Inflammatory macrophage treated with lipopolysaccharide for 4 hours (primary cell): ENCODE results near the gene GALNT14.
A peak's percentile ranks its signal among the peaks of the same experiment; 100 is the strongest.

ENCODE experiments used
- DNase-seq: peaks from one replicate; pipeline ENCODE4 v3.0.0-alpha.2; 2020

Gene GALNT14

DNA sequence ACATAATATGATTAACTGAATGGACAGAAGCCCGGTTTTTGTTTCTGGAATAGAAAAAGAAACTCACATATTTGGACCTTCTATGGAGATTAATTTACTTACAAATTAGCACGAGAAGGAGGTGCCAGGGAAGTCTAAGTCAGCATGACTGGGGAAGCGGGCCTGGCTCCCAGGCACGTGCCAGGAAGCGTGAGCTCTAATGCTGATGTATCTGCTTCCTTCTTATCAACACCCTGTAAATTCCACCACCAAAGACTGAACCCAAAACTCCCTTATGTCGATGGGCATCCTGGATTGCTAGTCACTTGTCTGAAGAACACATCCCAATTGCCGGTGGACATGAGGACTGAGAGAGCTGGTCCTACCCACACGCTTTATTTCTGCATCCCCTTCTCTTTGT lies 134.5 kb downstream of the GALNT14 start:
- DNase-seq: peak; percentile 31

DNA sequence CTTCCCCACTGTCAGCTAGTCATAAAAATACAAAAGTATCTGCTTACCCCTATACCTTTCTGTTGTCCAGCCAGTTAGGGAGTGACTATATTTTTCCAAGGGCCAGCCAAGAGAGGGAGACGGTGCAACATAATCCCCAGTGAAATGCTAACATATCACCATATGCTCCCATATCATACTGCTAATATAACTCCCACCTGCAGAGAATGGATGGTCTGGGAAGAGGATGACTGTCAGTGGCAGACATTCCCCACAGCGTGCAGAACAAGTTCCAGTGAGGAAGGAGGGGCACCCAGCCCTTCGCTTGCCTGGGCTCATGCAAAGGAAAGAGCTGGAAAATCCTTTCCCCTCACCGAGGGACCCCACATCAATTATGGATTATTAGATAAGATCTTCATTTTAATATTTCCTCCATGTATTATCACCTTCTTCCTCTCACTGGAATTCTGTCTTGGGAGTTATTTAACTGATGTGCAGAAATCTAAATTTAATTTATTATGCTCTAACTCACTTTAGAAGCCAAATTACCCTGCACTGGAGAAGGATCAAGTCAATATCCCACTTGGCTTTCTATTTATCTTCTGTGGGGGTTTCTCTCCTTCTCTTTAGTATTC lies 135.6 kb downstream of the GALNT14 start:
- DNase-seq: no peak

DNA sequence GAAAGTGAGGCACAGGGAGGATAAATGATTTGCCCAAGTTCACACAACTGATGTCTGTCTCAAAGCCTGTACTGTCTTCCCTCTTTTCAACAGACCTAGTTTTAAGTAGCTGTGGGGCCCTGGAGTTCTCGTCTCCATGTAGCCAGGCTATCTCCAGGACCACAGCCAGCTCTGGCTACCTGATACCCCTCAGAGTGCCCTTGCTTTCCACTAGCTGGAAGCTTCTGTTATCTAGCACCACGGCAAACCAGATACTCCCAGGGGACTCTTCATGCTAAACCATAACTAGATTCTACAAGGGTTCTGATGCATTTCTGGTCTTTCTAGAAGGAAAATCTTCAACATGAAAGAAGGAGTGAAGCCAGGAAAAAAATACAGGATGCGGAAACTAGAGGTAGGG lies 137.3 kb downstream of the GALNT14 start:
- DNase-seq: no peak

DNA sequence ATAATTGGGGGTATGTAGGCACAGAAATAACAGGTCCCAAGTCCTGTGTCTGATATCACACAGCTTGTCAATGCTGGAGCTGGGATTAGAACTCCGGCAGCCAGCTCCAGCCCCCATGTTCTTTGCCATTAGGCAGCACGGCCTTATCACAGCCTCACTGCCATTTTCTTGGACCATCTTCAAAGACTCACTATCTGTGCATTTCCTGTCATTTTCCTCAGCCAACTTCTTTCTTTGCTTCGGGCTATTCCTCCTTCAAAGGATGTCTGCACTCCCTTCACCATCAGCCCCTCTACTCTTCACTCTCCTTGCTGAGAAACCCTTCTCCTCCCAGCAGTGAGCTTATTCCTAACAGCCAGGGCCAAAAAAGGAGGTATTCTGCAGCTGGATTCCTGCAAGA lies 139.6 kb downstream of the GALNT14 start:
- no peak for DNase-seq

DNA sequence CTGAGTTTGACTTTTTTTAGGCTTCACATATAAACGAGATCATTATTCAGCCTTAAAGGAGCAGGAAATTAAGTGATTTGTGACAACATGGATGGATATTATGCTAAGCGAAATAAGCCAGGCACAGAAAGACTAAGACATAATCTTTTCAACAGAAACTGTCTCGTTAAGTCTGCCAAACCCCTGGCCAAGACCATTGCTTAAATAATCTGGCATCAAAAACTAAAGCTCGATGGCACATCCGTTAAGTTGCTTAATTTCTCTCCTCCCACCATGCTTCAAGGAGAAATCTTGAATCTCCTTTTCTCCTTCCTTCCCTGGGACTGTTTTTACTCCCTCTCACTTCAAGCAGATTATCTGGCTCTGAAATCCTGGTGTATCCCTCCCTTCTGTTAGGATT lies 140.3 kb downstream of the GALNT14 start:
- DNase-seq: no peak

DNA sequence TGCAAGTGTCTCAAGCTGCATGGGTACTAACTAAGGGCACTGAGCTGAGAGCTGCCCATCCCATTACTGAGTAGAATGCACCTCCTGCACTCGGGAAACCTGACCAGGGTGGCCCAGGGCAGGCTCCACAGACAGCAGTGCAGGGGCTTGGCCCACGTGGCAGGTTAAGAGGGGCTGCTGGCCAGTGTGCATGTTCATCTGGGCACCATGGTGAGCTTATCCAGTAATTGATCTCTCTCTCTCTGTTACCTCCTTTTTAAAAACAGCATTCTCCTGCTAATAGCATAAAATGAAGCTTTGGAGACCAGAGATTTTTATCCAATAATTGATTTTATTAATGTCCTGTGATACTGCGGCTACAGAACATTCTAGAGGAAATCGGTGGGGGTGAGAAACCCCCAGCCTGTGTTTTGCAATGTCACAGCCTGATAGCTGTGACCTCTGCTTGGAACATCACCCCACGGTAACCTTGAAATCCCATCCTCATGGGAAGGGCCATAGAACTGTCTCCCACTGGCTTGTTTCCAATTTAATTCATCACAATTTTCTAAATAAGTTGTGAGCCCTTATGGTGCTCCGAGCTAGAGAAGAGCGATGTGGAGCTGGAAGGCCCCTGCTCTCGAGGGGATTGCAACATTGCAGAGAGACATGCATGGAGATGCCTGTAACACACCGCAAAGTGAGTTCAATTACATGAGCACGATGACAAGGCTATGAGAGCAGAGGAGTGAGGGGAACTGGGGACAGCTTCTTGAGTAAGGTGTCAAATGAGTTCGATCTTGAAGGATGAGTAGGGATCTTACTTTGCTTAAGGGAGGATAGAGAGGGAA lies 143.8 kb downstream of the GALNT14 start:
- DNase-seq: no peak

DNA sequence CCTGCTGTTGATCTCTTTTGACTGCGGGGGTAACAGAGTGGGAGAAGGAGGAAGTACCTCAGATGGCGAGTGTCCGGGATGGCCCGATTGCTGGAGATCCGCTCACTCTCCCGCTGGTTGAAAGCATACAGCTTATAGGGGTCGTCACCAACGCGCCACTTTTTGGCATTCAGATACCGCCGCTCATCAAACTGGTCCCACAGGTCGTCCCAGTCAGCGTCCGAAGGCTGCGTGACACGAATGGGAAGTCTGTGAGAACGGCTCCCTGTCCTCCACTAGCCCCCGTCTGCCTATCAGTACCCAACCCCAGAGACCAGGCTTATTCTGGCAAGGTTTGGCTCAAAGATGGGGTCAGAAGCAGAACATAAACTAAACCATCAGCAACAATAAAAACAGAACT lies 145.5 kb downstream of the GALNT14 start:
- no peak for DNase-seq

DNA sequence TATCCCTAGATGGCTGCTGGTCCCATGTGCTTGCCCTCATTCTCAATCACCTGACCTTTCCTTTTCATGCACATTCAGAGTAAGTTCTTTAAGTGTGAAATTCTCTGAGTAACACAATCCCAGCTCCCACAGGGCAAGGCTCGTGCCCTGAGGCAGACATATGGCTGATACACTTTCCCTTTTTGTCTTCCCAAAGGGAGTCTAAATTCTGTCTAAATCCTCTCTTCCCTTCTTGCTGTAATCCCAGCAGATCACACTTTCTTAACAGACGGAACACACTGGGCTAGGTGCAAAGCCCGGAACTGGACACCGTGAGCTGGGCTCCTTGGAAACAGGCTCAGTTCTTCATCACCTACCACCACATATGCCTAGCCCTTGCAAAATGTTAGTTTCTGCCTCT lies 147.6 kb downstream of the GALNT14 start:
- DNase-seq: no peak

DNA sequence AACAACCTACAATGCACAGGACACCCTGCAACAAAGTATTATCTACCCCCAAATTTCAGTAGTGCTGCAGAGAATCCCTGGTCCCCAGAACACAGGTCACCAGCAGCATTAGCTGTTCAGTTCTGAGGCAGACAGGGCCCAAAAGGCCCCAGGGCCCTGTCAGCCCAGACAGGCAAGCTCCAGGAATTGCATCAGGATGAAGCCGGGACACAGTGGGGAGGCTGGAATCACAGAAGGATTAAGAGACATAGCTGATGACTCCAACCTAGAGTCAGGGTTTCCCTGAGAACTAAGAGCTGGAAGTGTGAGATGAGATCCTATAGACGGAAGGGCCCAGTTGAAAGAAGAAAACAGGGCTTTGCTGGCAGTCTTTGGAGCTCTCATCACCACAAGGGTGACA lies 148.1 kb downstream of the GALNT14 start:
- no peak for DNase-seq

DNA sequence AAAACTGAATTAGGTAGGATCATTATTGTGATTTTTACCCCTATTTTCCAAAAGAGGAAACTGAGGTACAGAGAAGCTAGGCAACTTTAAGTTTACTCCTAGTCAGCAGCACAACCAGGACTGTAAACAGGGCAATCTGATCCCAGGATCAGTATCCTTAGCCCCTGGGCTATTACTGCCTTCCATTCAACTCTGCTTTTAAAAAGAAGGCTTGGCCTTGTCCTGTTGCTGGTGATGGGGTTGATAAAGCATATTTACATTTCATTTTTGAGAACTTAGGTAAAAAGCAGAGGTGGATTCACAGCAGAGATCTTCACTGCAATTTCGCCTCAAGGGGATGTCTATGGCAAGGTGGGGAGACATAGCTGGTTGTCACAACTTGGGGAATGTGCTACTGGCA lies 148.5 kb downstream of the GALNT14 start:
- DNase-seq: no peak

DNA sequence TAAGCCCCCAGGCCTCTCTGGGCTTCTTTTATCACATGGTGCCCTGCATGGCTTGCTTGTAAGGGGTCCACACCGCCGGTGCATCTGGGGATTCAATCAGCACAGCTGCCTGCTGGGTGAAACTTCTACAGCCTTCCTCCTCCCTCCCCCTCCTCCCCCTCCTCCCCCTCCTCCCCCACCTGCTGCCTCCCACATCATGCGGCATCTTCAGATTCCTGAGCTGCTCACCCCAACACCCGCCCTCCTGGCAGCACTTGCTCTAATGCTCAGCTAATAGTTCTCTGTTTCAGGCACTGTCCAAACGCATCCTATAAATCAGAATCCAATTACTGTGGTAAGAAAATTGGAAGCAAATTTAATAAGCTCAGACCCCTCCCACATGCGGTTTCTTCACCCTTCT lies 150.7 kb downstream of the GALNT14 start:
- no peak for DNase-seq

DNA sequence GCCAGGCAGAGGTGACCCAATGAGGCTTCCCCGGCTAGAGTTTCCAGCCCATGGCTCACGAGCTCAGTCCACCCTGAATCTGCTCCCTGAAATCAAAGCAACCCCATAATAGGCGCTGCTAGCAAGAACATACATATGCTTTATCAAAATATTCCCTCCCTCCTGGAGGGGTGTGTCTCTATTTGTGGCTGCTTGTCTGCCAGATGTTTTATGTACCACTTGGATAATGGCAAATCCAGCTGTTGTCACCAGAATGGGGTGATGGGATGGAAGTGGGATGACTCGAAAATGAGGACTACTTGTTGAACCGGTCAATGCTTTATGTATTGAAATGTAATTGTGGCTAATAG lies 152.0 kb downstream of the GALNT14 start:
- no peak for DNase-seq

DNA sequence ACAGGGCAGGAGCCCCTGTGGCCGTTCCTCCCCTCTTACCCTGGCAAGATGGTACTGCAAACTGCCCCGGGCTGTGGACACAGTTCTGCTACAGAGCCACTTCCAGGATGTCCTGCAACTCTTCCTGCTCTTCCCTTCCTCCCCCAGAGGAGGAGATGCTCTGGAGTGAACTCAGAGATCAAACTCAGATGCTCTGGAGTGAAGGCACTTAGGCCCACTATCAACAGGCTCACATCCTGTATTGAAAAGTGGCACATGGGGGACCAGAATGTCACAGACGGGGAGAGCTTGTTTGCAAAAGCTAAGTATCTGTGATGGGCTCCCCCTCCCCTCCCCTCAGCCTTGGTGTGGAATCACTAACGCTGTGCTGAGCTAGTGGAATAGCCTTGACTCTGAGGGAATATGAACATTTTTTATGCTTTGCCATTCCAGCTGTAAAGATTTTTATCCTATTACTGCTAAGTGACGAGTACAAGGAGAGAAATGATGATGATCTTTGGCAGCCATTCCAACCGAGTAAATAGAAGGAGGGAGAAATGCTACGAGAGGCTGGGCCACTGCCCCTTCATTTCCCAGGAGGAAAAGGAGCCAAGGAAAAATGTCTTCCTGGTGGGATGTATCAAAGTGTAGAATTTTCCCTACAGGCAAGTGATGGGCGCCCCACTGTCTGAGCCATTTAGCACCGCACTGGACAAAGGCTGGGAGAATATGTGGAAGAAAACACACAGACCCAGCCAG lies 152.6 kb downstream of the GALNT14 start:
- DNase-seq: no peak

DNA sequence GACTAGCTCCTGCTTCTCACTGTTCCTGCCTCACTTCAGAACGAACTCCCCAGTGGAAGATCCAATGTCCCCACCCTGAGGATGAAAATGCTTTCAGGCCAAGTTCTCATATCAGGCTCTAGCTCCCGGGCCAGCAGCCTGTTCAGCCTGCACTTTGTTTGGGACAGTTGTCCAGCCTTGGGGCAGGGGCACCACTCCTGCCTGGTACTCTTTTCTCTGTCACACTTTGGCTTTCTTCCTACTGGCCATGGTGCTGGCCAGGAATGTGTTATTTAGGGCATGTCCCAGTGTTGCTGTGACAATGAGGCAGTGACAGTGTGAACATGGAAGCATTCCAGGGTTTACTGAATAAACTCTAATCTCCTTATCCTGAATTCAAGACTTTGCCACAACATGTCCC lies 154.1 kb downstream of the GALNT14 start:
- no peak for DNase-seq

DNA sequence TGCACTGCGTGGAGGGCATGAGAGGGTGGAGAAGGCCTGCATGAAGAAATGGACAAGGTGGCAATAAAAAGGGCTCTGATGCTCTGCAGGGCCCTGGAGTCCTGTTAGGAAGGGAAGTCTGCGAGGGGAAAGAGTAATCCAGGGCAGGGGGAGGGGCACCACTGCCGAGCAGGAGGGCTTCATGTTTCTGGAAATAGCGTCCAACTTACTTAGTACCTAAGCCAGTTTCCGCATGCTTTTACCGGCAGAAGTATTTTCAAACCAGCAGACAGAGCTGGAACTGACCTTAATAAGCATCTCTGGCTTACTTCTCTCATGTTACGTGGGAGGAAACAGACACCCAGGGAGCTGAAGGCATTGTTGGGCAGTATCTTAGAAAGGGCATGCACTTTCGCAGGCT lies 156.7 kb downstream of the GALNT14 start:
- DNase-seq: no peak

DNA sequence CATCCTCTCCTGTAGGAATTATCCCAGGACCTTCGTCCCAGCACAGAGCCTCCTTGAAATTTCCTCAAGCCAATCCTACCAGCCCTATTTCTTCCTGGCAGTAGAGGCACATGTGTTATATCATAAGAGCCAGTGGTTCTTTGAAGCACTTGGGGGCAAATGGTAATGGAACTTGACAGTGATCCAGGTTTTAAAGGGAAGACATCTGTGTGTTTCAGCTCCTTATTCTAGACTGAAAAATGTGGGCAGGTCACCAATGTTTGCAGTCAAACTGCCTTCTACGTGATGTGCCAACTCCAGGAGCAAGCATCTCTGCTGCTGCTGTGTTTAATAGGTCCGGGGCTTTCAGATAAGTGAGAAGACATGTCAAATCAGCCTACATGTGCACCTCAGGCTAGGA lies 157.1 kb downstream of the GALNT14 start:
- no peak for DNase-seq

DNA sequence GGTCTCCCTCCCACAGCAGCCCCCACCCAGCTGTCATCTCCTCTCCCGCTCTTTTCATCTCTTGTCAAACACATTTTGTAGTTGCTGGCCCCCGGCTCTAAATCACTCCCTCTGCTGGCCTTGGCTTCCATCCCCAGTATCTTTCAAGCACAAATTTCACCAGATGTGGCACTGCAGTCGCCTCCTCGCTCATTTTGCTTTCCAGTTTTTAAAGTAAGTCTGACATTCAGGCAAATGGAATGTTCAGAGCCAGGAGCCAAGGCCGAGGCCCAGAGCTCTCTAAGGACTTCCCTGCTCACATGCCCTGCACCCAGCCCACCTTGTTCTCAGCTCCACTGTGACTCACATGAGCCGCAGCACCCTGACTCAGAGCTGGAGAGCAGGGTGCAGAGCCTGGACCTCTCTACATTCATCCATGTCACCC lies 158.4 kb downstream of the GALNT14 start:
- DNase-seq: no peak

DNA sequence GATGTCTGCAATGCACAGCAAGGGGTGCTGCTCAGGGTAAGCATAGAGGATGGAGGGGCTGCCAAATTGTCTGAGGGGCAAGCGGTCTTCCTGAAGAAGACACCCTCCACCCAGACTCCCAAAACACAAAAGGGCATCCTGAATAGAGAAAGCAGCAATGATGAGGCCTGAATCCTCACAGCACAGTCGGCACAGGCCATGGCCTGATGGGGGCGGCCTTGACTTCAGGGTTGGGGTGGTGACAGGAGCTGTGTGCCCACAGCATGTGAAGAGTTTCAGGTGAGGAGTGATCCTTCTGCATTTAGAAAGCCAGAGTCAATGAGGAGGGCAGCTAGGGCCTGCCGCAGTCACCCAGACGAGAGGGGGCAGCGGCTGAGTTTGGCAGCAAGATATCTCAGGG lies 159.4 kb downstream of the GALNT14 start:
- DNase-seq: no peak

DNA sequence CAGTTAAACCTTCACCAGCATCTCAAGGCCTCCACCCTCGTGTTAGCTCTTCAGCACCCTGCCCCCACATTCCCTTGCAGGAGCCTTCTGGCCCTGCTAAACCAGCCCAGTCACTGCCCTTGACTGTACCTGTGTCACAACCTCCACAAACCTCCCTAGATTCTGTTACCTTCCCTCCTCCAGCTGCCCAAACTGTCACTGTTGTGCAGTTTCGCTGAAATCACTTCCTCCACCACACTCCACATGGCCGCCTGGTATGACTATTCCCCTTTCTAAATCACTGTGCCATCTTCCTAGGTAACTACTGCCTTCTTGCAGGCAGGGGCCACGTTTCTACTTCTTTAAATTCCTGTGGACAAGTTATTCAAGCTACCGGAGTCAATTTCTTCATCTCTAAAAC lies 160.2 kb downstream of the GALNT14 start:
- no peak for DNase-seq

DNA sequence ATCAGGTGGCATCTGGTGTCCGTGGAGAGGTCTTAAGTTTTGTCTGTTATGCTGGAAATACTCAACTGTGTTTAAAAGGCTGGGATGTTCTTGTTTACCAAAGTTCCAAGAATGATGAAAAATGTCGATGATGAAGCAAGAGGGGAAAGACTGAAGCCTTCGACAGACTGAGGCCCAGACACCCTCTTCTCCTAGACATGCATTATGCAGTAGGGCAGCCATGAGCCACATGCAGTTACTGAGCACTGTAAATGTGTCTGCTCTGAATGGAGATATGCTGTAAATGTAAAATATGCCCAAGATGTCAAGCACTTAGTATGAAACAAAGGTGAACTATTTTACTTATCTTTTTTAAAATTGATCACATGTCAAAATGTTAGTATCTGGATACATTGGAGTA lies 163.1 kb downstream of the GALNT14 start:
- no peak for DNase-seq

DNA sequence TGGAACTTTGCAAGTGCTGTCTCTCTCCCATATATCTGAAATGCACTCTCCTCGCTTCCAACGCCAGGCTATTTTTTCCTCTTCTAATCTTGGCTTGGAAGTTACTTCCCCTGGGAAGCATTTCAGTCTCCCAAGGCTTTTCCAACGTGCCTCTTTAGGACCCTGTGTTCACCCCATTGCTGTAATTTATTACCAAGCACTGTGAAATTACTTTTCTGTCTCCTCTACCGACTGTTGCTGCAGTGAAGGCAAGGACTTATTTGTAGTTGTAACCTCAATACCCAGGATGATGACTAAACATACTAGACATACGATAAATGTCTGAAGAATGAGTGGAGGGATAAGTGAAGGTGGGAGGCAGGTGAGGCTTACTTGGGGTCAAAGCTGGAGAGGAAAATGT lies 163.7 kb downstream of the GALNT14 start:
- DNase-seq: no peak

DNA sequence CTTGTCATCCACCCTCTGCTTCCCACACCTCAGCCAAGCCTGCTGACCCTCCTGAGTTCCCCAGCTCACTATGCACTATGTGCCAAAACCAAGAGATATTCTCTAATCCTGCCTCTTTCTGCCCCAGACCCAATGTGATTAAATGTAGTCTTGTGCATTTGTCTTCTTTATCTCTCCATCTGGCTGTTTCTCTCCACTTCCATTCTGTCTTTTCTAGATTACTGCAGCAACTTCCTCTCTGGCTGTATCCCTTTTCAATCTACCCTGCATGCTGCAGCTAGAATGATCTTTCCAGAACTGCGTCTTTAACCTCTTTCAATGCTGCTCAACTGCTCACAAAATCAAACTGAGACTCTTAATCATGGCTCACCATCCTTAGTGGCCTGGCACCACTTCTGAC lies 164.1 kb downstream of the GALNT14 start:
- DNase-seq: no peak

DNA sequence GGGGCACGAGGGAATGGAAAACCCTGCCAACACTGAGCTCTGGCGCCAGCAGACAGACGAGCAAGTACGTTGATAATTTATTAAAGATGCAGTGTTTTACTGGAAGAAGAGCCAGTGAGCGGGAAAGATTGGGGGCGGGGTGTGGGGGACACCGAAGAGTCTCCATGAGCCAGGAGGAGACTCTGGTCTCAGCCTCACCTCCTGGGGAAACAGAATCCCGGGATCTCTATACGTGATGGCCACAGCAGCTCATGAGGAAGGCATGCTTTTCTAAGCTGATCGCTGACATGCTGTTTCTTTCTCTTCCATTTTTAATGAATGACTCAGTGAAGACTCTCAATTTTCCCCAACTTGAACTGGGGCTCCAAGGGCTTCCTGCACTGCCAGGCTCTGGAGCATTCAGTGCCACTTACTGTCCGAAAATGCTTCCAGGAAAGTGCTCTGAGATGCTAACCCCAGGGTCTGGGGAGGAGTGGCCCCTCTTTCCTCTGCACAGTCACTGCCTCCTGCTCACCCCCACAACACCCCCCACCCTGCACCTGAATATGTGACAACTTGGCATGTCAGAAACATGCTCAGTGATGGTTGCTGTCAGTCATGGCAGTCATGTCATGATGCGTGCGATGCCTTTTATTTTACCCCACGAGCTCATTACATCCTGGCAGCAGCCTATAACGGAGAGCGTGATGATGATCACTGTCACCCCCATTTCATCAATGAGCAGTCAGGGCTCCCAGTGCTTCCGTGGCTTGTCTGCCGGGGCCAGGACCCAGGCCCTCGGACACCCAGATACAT lies 166.8 kb downstream of the GALNT14 start:
- DNase-seq: no peak
